ENCODE results near the gene SAMD5. TPM values are rescaled to one million over a fixed set of nuclear protein-coding genes. Genes with fewer than 3 reads are reported as not detected.

The SAMD5 gene
- total and polyA plus RNA-seq, 9 of the 15 experiments (the other 6 are each of a cell fraction or from before 2014, with no cell fraction given): 0.15 to 0.91 (median 0.55) TPM

- no peak for TF ChIP-seq ZBTB33 (CRISPR knock-in tag; IDR thresholded peaks at IDR 0.05)
- TF ChIP-seq PCBP1 (IDR thresholded peaks at IDR 0.05; ENCODE audit: low read depth, low read length, poor library complexity, severe bottlenecking): no peak
- TF ChIP-seq ZBTB11 (CRISPR knock-in tag; IDR thresholded peaks at IDR 0.05): peak in 1 of 3 experiments; percentile 70; a peak in 1 of 6 replicates
- no peak for TF ChIP-seq SRSF1 (IDR thresholded peaks at IDR 0.05; ENCODE audit: low read depth, low read length)
- peak in 1 of 2 experiments; percentile 87; a peak in 2 of 4 replicates for TF ChIP-seq ZNF639 (CRISPR knock-in tag; conservative IDR thresholded peaks at IDR 0.05 in 1 of 2, IDR thresholded peaks at IDR 0.05 in 1 of 2)
- TF ChIP-seq MTA1 (IDR thresholded peaks at IDR 0.05; ENCODE audit: borderline replicate concordance): no peak
- TF ChIP-seq SIX5 (IDR thresholded peaks at IDR 0.05; ENCODE audit: borderline replicate concordance in 1 of 2, insufficient read depth in 1 of 2, low read depth in 1 of 2, low read length in 2 of 2): no peak
- TF ChIP-seq SMAD4 (CRISPR knock-in tag; conservative IDR thresholded peaks at IDR 0.05): peak; percentile 57
- TF ChIP-seq RFX5 (IDR thresholded peaks at IDR 0.05; ENCODE audit: low read depth, low read length): no peak
- no peak for TF ChIP-seq SP1 (CRISPR knock-in tag; IDR thresholded peaks at IDR 0.05)
- no peak for TF ChIP-seq HLTF (IDR thresholded peaks at IDR 0.05)
- TF ChIP-seq EP300 (IDR thresholded peaks at IDR 0.05; ENCODE audit: low read length): no peak
- no peak for TF ChIP-seq PBX2 (CRISPR knock-in tag; IDR thresholded peaks at IDR 0.05; ENCODE audit: low read depth)
- peak; percentile 39; the same call in 1 of the 2 replicates for TF ChIP-seq PBX2 (tag; conservative IDR thresholded peaks at IDR 0.05; ENCODE audit: low read depth)
- TF ChIP-seq ZFP36 (IDR thresholded peaks at IDR 0.05; ENCODE audit: low read depth, low read length, partially characterized antibody): no peak
- TF ChIP-seq CHD1 (IDR thresholded peaks at IDR 0.05; ENCODE audit: low read length): no peak
Measured at GRCh38 chr6:147467428-147467827, 41.1 kb upstream of the SAMD5 start (continued).

Data from K562 (cell line).